Nephron progenitor cell (in vitro differentiated cells): ENCODE data around the gene HECTD1.
"Not testable (repeated sequence)": the region's sequence is repeated elsewhere in the genome, so short reads cannot be mapped to it uniquely, and the experiment has no call there.

Source experiments
- DNase-seq: peaks from one replicate; pipeline ENCODE4 v3.0.0; 2021
- H3K27ac Mint-ChIP-seq: 2 replicates; pipeline ENCODE4 v1.8.0; 2021; ENCODE audit warnings: mild to moderate bottlenecking, moderate library complexity, mixed read lengths
- H3K27me3 Mint-ChIP-seq: 2 replicates; pipeline ENCODE4 v1.8.0; 2021; ENCODE audit warnings: mild to moderate bottlenecking, low read depth, mixed read lengths; ENCODE audit not compliant: poor library complexity
- H3K36me3 Mint-ChIP-seq: 2 replicates; pipeline ENCODE4 v1.8.0; 2021; ENCODE audit warnings: low read depth, mixed read lengths
- H3K4me1 Mint-ChIP-seq: 2 replicates; pipeline ENCODE4 v1.8.0; 2021; ENCODE audit warnings: mixed read lengths
- H3K4me3 Mint-ChIP-seq: 2 replicates; pipeline ENCODE4 v1.8.0; 2021; ENCODE audit warnings: mild to moderate bottlenecking, moderate library complexity, mixed read lengths
- H3K9me3 Mint-ChIP-seq: 2 replicates; pipeline ENCODE4 v1.8.0; 2021; ENCODE audit warnings: mild to moderate bottlenecking, moderate library complexity, mixed read lengths
- CTCF ChIP-seq: fragments of 200-600 bp; sonication (generic); IDR thresholded peaks from 2 replicates; pipeline ENCODE4 v1.5.0; 2021; ENCODE audit warnings: antibody characterized with exemption

The HECTD1 gene

GRCh38 chr14:31194095-31194494 lies 13.5 kb downstream of the HECTD1 start:
- no peak for DNase-seq
- Mint-ChIP-seq H3K27me3 (no peaks in the 10 kb centered on the region), H3K4me3 (no peak overlapping the region), H3K9me3 (no peaks in the 10 kb centered on the region), H3K27ac (no peak overlapping the region), H3K4me1 (peaks cover 6% of the 10 kb centered on the region), H3K36me3 (peaks cover 72% of the 10 kb centered on the region)
- TF ChIP-seq CTCF: no peak

- DNase-seq, H3K27me3 Mint-ChIP-seq, H3K4me3 Mint-ChIP-seq, H3K27ac Mint-ChIP-seq, H3K4me1 Mint-ChIP-seq, H3K9me3 Mint-ChIP-seq: not testable (repeated sequence)
- peaks cover 77% of the 10 kb centered on the region for H3K36me3 Mint-ChIP-seq
Observed at GRCh38 chr14:31192544-31192943, 15.0 kb downstream of the HECTD1 start.

GRCh38 chr14:31190717-31191263 lies 16.8 kb downstream of the HECTD1 start:
- Mint-ChIP-seq H3K27me3 (no peaks in the 10 kb centered on the region), H3K36me3 (peaks cover 83% of the 10 kb centered on the region), H3K4me3 (no peak overlapping the region), H3K9me3 (peaks cover 4% of the 10 kb centered on the region), H3K27ac (peak overlapping the region; percentile 65), H3K4me1 (no peaks in the 10 kb centered on the region)
- no peak for TF ChIP-seq CTCF
- no peak for DNase-seq

GRCh38 chr14:31190219-31190603 lies 17.4 kb downstream of the HECTD1 start:
- H3K36me3 Mint-ChIP-seq: peaks cover 89% of the 10 kb centered on the region
- H3K27ac Mint-ChIP-seq: peak overlapping the region; percentile 19
- H3K9me3 Mint-ChIP-seq: peaks cover 5% of the 10 kb centered on the region
- H3K27me3 Mint-ChIP-seq: no peaks in the 10 kb centered on the region
- TF ChIP-seq CTCF: no peak
- DNase-seq: no peak
- no peak overlapping the region for H3K4me3 Mint-ChIP-seq
- H3K4me1 Mint-ChIP-seq: no peaks in the 10 kb centered on the region

GRCh38 chr14:31189346-31190218 lies 18.0 kb downstream of the HECTD1 start:
- H3K27ac Mint-ChIP-seq: peak overlapping the region; percentile 19
- H3K9me3 Mint-ChIP-seq: peaks cover 5% of the 10 kb centered on the region
- H3K36me3 Mint-ChIP-seq: peaks cover 94% of the 10 kb centered on the region
- no peaks in the 10 kb centered on the region for H3K27me3 Mint-ChIP-seq
- H3K4me3 Mint-ChIP-seq: no peak overlapping the region
- H3K4me1 Mint-ChIP-seq: no peaks in the 10 kb centered on the region
- DNase-seq: no peak
- TF ChIP-seq CTCF: no peak

- Mint-ChIP-seq H3K9me3 (peaks cover 5% of the 10 kb centered on the region), H3K27me3 (no peaks in the 10 kb centered on the region), H3K4me1 (no peaks in the 10 kb centered on the region), H3K36me3 (peaks cover 92% of the 10 kb centered on the region), H3K4me3 (no peak overlapping the region), H3K27ac (no peak overlapping the region)
- no peak for DNase-seq
- TF ChIP-seq CTCF: no peak
Observed at GRCh38 chr14:31188744-31189143, 18.8 kb downstream of the HECTD1 start.

GRCh38 chr14:31182016-31182415 lies 25.6 kb downstream of the HECTD1 start:
- not testable (repeated sequence) for H3K27ac Mint-ChIP-seq, H3K9me3 Mint-ChIP-seq, DNase-seq, H3K4me3 Mint-ChIP-seq, H3K4me1 Mint-ChIP-seq, H3K27me3 Mint-ChIP-seq
- peaks cover 47% of the 10 kb centered on the region for H3K36me3 Mint-ChIP-seq
